H54 (cell line): ENCODE data around the gene C10orf95.
"Not testable (repeated sequence)": the region's sequence is repeated elsewhere in the genome, so short reads cannot be mapped to it uniquely, and the experiment has no call there.

Source experiments
- DNase-seq: peaks from one replicate; pipeline ENCODE4 v3.0.0; 2011; ENCODE audit warnings: low spot score, mixed read lengths; ENCODE audit not compliant: insufficient read length
- FAIRE-seq: peaks from 3 replicates; lab custom pipeline; 2011; peaks lifted over from hg19 to GRCh38; lab: Jason Lieb, UNC
- POLR2A ChIP-seq: IDR thresholded peaks from 2 replicates; pipeline ENCODE4 v1.6.1; 2011; ENCODE audit warnings: low read depth, mild to moderate bottlenecking, low read length

The C10orf95 gene, protein sequence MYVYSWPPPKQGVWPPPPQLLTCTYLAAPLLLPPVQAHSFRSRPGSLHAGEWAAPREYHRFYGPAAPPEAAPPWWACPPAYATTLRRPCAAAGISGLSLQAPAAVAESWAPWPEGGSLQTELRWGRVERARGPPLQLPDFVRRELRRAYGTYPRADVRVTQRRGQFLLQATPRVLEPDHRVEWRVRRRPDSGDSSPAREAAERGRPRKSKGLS

DNA sequence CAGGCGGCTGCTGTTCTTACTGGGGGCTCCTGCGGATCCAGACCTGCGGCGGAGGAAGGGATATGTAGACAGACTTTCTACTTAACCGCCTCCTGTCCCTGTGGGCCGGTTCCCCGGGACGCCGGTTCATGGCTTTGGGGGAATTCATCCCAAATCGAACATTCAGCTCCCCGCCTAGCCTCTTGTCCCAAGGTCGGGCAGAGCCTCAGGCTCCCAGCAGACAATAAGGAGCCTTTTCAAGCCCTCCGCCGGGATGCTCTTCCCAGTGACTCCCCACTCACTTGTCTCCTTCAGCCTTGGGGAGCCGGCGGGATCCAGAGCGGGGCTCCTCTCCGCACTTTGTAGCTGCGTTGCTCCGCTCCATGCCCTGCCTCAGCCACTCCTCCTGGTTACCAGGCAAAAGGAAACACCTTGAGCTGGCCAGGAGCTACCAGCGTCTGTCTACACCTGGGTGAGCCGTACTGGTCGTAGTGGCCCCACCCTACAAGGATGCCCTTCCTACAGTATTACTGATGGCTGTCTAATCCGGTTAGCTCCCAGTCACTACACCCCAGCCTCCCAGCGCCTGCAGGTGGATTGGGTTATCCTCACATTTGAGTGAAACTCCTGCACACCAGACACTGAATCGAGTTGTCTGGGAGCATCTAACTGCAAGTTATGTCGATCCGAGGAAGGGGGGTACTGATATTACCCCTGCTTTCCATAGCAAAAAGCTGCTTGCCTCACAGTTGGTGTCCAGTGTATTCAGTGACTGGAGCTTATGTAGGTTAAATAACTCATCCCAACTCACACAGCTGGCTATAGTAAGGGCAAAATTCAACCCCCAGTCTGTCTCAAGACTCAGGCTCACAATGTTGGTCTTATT is at the start of gene C10orf95:
C10orf95 (minus strand) TSS at position 439 of the 865 bp plus-strand sequence. CDS start 450 bp downstream, outside the sequence.
- TF ChIP-seq POLR2A = no peak
- DNase-seq (no peak), FAIRE-seq (no peak)

DNA sequence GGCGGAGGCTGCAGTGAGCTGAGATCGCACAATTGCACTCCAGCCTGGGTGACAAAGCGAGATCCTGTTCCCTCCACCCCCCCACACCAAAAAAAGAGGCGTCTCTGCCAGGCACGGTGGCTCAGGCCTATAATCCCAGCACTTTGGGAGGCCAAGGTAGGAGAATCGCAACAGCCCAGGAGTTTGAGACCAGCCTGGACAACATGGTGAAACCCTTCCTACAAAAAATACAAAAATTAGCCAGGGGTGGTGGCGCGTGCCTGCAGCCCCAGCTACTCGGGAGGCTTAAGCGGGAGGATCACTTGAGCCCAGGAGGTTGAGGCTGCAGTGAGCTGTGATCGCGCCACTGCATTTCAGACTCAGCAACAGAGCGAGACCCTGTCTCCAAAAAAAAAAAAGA is 49.3 kb upstream of the C10orf95 start:
- FAIRE-seq, DNase-seq: not testable (repeated sequence)

- TF ChIP-seq POLR2A = no peak
- FAIRE-seq (no peak), DNase-seq (no peak)
These were observed 48.0 kb upstream of the C10orf95 start for GRCh38 chr10:102499356-102499755.

- DNase-seq (no peak), FAIRE-seq (no peak)
- no peak for TF ChIP-seq POLR2A
These were observed 46.2 kb upstream of the C10orf95 start for GRCh38 chr10:102497545-102497944.

DNA sequence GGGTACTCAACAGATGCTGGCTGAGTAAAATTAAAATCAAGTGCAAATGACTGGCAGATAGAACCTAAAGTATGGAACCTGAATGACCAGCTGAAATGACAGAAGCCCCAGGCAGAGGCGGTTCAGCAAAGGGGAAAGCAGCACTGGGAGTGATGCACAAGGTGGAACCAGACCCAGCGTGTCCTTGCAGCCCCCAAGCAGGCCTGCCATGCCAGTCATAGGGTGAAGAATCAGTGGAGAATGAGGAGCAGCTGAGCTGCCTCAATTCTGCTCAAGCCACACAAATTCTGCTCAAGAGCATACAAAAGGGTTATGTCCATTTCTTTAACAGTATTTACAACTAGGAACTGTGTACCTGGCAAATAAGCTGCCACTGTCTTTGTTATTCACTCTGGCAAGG is 42.4 kb upstream of the C10orf95 start:
- no peak for DNase-seq
- no peak for TF ChIP-seq POLR2A
- no peak for FAIRE-seq

DNA sequence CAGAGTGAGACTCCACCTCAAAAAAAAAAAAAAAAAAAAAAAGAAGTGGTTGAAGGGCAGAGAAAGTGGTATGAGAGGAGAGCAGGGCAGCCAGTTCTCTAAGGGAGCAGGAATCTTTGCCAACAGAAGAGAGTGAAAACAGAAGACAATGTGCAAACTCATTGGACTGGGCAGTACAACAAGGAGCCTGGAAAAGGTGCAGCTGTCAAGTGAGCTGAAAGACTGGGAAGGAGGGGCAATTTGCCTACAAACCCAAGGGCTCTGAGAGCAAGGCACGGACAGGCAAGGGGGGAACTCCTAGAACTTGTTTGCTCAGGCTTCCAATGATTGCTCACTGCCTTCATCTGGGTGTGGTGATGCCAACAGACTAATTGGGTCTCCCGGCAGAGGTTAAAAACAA is 41.6 kb upstream of the C10orf95 start:
- DNase-seq = no peak
- no peak for FAIRE-seq
- TF ChIP-seq POLR2A = no peak

DNA sequence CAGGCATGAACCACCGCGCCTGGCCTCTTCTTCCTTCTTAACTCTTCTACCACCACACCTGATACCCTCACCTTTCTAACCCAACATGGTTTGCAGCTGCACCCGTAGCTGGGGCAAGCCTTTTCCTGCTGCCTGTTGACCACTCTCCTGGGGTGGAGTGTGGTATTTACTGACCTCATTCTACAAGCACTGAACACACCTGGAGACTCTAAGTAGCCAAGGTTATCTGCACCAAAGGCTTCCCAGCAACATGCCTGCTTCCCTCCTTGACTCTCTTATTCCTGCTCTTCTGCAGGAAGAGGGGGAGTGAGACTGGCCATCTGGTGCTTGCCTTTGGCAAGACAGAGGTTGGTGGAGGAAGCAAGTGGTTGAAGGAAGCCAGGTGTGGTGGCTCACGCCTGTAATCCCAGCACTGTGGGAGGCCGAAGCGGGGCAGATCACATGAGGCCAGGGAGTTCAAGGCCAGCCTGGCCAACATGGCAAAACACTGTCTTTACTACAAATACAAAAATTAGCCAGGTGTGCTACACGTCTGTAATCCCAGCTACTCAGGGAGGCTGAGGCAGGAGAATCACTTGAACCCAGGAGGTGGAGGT is 41.1 kb upstream of the C10orf95 start:
- DNase-seq = no peak
- no peak for FAIRE-seq
- no peak for TF ChIP-seq POLR2A

DNA sequence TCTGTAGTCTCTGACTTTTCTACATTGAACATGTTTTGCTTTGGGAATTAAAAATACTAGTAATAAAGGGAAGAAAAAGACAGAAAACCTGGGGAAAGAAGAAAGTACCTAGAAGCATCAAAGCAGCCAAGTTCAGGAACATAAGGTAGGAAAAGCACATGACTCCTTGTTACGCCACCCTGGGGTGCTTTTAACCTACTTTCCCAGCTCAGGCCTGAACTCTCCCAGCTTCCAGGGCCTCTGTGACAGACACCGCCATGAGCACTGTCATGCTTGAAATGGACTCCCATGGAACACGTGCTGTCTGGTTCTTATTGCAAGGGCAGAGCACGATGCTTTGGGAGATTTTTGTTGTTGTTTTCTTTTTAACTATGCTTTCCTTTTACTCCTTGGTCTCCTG is 39.8 kb upstream of the C10orf95 start:
- no peak for FAIRE-seq
- no peak for DNase-seq
- no peak for TF ChIP-seq POLR2A

DNA sequence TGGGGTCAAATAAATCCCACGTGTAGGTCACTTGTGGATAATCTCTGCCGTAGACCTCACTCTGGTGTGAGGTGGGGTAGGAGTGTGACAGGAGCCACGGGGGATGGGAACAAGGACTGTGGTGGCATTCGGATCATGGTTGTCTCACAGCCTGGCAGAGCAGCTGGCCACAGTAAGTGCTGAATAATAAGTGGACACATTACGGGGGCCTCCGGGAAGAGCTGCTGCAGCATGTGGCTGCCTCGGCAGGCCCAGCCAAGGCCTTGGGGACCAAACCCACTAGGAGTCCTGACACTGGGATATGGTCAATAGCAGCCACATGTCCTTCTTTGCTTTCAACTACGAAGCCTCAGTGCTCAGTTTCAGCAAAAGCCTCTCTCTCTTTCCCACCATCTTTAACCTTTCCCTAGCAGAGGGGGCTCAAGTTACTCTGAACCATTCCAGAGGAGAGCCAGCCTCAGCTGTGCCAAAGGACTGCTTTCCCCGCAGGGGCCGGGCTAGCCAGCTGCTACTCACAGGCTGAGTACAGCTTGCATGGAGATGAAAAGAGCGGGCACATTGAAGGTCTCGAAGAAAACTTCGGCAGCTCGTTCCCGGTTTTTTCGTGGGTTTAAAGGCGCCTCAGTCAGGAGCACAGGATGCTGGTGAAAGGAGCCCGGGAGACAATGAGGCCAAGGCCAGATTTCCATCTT is 33.9 kb upstream of the C10orf95 start:
- TF ChIP-seq POLR2A = no peak
- no peak for FAIRE-seq

DNA sequence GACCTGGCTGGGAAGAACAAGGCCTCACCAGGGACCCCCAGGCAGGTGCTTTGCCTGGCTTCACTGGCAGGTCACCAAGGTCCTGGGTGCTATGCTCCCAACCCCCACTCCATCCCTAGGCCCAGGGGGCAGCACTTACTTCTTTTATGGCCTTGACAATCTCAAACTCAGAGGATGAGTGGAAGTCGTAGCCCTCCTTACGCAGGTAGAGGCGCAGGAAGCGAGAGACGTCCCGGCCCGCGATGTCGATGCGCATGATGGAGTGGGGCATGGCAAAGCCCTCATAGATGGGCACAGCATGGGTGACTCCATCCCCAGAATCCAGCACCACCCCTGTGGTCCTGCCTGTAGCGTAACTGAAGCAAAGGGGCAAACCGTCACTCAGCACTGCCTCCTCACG is 32.7 kb upstream of the C10orf95 start:
- no peak for FAIRE-seq
- TF ChIP-seq POLR2A = no peak
- no peak for DNase-seq

More for the DNA sequence above, 33.9 kb upstream of the C10orf95 start:
- DNase-seq = no peak

DNA sequence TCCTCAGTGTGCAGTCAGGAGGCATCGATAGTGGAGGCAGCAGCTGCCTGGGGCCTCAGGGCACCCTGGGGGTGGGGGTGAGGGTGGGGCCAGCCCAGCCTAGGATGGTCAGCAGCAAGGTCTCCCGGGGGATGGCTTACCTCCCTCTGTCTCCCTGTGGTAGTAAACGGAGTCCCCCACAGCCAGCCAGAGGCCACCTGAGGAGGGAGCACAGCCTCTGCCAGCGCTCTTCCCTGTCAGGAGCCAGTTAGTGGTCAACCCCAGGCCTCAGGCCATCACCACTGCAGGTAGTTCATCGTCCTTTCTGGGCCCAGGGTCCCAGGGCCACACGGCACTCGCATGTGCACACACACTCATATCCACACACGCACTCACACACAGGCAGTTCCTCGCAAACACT is 29.1 kb upstream of the C10orf95 start:
- TF ChIP-seq POLR2A = no peak
- DNase-seq = no peak
- no peak for FAIRE-seq

- DNase-seq (no peak), FAIRE-seq (no peak)
- TF ChIP-seq POLR2A = no peak
These were observed 28.3 kb upstream of the C10orf95 start for GRCh38 chr10:102479651-102480050.

DNA sequence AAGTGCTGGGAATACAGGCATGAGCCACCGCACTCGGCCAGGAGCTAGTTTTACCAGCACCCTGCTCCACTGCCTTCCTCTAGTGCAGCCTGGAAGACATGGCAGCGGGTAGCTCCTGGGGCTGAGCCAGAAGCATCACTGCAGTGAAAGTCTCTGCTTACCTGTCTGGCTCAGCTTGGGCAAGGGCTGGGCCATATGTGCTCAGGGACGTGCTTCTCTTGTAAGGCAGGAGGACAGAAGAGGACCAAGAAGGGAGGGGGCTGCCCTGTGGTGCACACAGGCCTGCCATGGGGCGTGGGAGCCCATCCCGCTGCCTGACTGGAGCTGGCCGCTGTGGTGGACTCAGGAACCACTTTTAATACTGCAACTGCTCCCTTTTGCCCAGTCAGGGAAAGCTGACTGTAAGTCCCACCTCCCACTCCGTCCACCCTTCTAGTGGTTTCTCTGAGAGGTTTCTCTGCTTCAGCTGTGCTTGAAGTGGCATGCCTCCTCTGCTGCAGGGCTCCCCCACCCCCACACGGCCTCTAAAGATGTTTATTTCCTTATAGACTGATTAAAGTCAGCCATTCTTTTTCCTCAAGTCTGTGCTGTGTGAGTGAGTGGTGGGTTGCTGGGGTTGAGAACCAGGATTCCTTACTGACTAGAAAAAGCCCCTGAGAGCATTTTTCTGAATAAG is 25.3 kb upstream of the C10orf95 start:
- no peak for DNase-seq
- TF ChIP-seq POLR2A = no peak
- no peak for FAIRE-seq
